Measurements from ENCODE around the gene CMTM7. TPM values are rescaled to one million over a fixed set of nuclear protein-coding genes. Genes with fewer than 3 reads are reported as not detected.
A peak's percentile ranks its signal among the peaks of the same experiment; 100 is the strongest.

CMTM7 gene
- total RNA-seq, 6 experiments from 2014 or later, result 10.1 to 17.7 (median 15.7) TPM

DNA sequence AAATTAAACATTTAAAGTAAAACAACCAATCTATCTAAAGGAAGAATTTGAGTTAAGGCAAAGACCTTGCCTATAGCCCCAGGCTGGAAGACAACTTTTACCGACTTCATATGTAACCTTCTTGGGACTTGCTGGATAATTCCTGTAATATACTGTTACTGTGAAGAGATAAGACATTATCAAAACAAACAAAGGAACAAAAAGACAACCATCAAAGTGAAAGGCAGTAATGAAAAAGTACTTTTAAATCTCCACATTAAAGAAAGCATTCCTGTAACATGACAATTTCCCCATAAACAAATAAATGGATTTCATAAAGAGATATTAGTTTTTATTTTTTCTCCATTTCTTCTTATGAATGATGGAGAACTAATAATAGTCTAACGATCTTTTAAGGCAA lies 108.6 kb downstream of the CMTM7 start:
- Mint-ChIP-seq H3K4me1 (ENCODE audit: low read depth) (peaks cover 32% of the 10 kb centered on the region), H3K36me3 (ENCODE audit: low read depth) (peaks cover 15% of the 10 kb centered on the region), H3K27me3 (ENCODE audit: insufficient read depth) (no peaks in the 10 kb centered on the region), H3K9me3 (no peaks in the 10 kb centered on the region), H3K27ac (no peak overlapping the region), H3K4me3 (peak overlapping the region; percentile 98)
- no peak for DNase-seq
- TF ChIP-seq, protein P1, sequence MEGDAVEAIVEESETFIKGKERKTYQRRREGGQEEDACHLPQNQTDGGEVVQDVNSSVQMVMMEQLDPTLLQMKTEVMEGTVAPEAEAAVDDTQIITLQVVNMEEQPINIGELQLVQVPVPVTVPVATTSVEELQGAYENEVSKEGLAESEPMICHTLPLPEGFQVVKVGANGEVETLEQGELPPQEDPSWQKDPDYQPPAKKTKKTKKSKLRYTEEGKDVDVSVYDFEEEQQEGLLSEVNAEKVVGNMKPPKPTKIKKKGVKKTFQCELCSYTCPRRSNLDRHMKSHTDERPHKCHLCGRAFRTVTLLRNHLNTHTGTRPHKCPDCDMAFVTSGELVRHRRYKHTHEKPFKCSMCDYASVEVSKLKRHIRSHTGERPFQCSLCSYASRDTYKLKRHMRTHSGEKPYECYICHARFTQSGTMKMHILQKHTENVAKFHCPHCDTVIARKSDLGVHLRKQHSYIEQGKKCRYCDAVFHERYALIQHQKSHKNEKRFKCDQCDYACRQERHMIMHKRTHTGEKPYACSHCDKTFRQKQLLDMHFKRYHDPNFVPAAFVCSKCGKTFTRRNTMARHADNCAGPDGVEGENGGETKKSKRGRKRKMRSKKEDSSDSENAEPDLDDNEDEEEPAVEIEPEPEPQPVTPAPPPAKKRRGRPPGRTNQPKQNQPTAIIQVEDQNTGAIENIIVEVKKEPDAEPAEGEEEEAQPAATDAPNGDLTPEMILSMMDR (IDR thresholded peaks at IDR 0.05), result no peak

DNA sequence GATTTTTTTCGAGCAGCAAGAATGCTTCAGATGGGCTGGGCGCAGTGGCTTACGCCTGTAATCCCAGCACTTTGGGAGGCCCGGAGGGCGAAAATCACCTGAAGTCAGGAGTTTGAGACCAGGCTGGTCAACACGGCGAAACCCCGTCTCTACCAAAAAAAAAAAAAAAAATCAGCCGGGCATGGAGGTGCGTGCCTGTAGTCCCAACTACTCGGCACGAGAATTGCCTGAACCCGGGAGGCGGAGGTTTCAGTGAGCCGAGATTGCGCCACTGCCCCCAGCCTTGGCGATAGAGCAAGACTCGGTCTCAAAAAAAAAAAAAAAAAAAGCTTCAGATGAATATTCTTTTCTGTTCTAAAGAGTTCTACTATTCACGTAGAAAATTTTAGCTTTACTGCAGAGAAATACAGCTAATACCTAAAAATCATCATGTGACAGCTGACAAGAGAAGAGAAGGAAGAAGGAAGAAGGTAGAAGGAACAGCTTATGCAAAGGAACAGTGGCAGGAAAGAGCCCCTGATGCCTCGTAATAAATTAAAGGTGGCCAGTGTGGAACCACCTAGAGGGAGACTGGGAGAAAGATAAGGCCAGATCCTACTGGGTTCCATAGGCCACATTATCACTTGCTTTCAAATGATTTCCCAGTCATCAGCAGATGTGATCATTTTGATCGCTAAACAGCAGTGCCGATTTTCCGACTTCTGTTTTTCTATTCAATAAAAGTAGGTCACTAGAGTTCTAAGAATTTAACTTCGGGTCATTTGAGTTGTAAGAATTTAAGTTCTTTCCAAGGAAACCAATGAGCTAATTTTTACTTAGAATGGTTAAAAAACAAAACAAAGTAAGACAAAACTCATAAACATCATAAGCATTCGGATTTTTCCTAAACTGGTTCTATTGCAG lies 109.5 kb downstream of the CMTM7 start:
- H3K36me3 Mint-ChIP-seq (ENCODE audit: low read depth), result peaks cover 11% of the 10 kb centered on the region
- H3K4me1 Mint-ChIP-seq (ENCODE audit: low read depth), result peaks cover 32% of the 10 kb centered on the region
- no peak for DNase-seq
- H3K27me3 Mint-ChIP-seq (ENCODE audit: insufficient read depth), result no peaks in the 10 kb centered on the region
- H3K27ac Mint-ChIP-seq, result peak overlapping the region; percentile 87; the same call in 1 of the 2 replicates
- TF ChIP-seq, protein P1 (IDR thresholded peaks at IDR 0.05), result no peak
- peak overlapping the region; percentile 98 for H3K4me3 Mint-ChIP-seq
- no peaks in the 10 kb centered on the region for H3K9me3 Mint-ChIP-seq

DNA sequence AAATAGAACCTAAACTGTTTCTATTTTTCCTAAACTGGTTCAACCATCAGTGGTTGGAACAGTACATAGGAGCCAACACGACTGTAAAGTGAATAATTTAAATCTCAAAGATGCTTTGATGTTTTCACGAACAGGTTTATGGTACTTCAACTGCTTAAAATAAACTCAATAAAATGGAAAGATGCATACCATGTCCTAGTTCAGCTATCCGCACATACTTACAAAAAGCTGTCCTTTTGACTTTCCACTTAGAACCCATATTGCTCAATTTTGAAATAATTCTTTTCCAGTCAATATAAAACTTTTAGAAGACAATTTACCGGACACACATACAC lies 110.1 kb downstream of the CMTM7 start:
- peak overlapping the region; percentile 98 for H3K4me3 Mint-ChIP-seq
- peaks cover 6% of the 10 kb centered on the region for H3K36me3 Mint-ChIP-seq (ENCODE audit: low read depth)
- TF ChIP-seq, protein P1 (IDR thresholded peaks at IDR 0.05), result no peak
- H3K4me1 Mint-ChIP-seq (ENCODE audit: low read depth), result peaks cover 32% of the 10 kb centered on the region
- no peaks in the 10 kb centered on the region for H3K27me3 Mint-ChIP-seq (ENCODE audit: insufficient read depth)
- H3K27ac Mint-ChIP-seq, result peak overlapping the region; percentile 87
- DNase-seq, result no peak
- no peaks in the 10 kb centered on the region for H3K9me3 Mint-ChIP-seq

DNA sequence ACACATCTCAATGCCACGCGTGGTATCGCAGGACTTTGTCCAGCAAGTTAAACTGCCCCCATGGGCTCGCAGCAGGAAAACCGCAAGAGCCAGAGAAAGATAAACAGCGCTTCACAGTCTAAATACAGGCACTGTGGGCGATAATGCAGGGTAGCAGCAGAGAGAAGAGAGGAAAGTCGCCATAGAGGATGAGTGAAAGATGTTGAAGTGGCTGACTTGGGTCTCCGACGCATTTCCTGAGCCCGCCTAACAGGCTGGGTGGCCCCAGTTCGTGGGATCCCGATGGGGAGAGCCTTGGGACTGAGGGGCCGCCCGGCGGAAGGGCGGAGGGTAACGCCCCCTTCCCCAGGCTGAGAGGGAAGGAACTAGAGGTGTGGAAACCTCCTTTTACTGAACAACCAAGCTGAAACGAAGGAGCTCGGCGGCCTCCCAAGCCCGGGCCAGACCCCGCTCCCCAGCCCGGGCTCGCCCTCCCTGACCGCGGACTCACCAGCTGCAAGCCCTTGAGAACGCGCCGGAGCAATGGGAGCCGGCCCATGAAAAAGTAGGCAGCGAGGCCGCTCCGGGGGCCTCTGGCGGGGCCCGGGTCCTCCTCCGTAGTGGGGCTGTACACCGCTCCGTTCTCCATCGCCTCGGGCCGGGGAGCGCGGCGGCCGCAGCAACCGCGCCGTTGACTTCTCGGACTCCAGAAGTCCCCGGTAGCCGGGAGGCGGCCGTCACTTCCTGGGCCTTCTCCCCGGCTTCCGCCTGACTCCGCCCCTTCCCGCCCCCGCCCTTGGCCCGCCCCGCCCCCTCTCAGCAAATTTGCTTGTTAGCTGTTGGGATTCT lies 110.7 kb downstream of the CMTM7 start, which contains the start of gene CMTM6:
CMTM6 (minus strand) TSS at position 735 of the 828 bp plus-strand sequence; CDS start at position 628, 107 bp downstream.
- H3K27me3 Mint-ChIP-seq (ENCODE audit: insufficient read depth), result no peaks in the 10 kb centered on the region
- TF ChIP-seq, protein P1 (IDR thresholded peaks at IDR 0.05), result no peak
- H3K9me3 Mint-ChIP-seq, result no peaks in the 10 kb centered on the region
- peak within 1 kb of the TSS; percentile 87 for H3K27ac Mint-ChIP-seq
- peaks cover 32% of the 10 kb centered on the region for H3K4me1 Mint-ChIP-seq (ENCODE audit: low read depth)
- peak; percentile 74 for DNase-seq
- H3K4me3 Mint-ChIP-seq, result peak within 1 kb of the TSS; percentile 98
- peaks cover 4% of the 10 kb centered on the region; the same call in 1 of the 2 replicates for H3K36me3 Mint-ChIP-seq (ENCODE audit: low read depth)

DNA sequence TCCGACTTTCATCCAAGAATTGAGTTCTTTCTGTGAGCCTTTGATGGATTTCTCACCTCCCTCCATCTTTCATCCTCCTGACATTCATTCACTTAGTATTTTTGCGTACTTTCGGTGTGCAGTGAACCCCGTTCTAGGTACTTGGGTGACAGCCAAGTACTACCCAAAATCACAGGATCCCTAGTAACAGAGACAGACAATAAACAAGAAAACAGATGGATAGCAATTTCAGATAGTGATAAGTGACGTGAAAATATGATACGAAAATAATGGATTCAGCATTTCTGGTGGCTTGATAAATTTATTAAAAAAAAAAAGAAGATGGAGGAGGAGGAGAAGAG lies 111.3 kb downstream of the CMTM7 start:
- Mint-ChIP-seq H3K4me1 (ENCODE audit: low read depth) (peaks cover 32% of the 10 kb centered on the region), H3K27me3 (ENCODE audit: insufficient read depth) (no peaks in the 10 kb centered on the region), H3K4me3 (peak overlapping the region; percentile 98), H3K36me3 (ENCODE audit: low read depth) (peaks cover 4% of the 10 kb centered on the region; the same call in 1 of the 2 replicates), H3K27ac (peak overlapping the region; percentile 87), H3K9me3 (no peaks in the 10 kb centered on the region)
- TF ChIP-seq, protein P1 (IDR thresholded peaks at IDR 0.05), result no peak
- DNase-seq, result no peak

Other genes starting within 250 kb of the CMTM7 start
- gene CMTM8, start 153.2 kb upstream of the CMTM7 start, total RNA-seq (2021; fragmentation: NEBNext Ultra II Directional; extraction: Animal tissue kit (Norgen Biotek cat#: 25700)), result not detected
- 10 to 100 TPM; 55.7 to 68.0 (median 62.7) TPM for gene CMTM6, start 111.0 kb downstream of the CMTM7 start, total RNA-seq (2021; fragmentation: NEBNext Ultra II Directional; extraction: Animal tissue kit (Norgen Biotek cat#: 25700))
- gene DYNC1LI1, start 179.0 kb downstream of the CMTM7 start, total RNA-seq (2021; fragmentation: NEBNext Ultra II Directional; extraction: Animal tissue kit (Norgen Biotek cat#: 25700)), result 10 to 100 TPM; 43.6 to 51.8 (median 46.3) TPM

Measured in HFFc6 (cell line).